A549 (cell line): ENCODE data around the gene SYCP2.

Experiments
- BHLHE40 ChIP-seq: IDR thresholded peaks from 2 replicates; pipeline ENCODE4 v1.6.1; 2012; ENCODE audit warnings: low read depth, low read length, inconsistent platforms
- MAFK ChIP-seq: fragments of 450-650 bp; IDR thresholded peaks from 2 replicates; pipeline ENCODE4 v1.6.1; 2014; ENCODE audit not compliant: partially characterized antibody
- NFE2L2 ChIP-seq: fragments of 150-350 bp; conservative IDR thresholded peaks from 2 replicates; pipeline ENCODE4 v1.6.1; 2014; ENCODE audit warnings: low read length
- POLR2A ChIP-seq: IDR thresholded peaks from 2 replicates; pipeline ENCODE4 v1.6.1; 2012; ENCODE audit warnings: mild to moderate bottlenecking, low read length
- TF ChIP-seq, protein P1 (sequence below): fragments of >200 bp; sonication (Bioruptor Twin); formaldehyde crosslinking; IDR thresholded peaks from 3 replicates; pipeline ENCODE4 v1.5.1; 2016

DNA sequence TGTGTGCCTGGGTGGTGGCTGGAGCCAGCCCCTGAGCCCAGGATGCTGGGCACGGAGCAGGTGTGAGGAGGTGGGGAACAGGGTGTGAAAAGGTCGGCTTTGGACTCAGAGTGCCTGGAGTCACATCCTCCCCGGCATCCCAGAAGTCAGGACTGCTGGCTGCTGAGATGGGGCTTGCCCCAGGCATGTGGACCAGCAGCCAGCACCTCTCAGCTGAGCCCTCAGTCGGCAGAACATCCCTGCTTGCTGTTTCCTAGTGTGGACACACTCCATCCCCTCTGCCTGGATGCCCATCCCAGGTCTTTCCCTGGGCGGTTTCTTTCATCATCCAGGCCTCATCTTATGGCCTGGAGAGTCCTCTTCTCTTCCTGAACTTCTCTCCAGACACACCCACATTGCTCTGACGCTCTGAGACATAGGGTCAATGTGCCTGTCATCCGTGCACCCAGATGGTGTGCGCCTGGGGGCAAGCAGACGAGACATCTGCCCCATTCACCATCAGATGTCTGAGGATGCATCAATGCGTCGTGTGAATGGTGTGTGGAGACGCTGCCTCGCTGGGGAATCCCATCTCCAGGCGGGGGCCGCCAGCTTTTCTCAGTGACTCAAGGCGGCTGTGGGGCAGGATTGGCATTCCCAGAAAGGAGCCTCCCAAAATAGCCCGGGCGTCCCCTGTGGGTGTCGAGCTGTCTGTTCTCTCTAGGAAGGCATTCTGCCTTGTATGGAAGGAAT lies 104.2 kb downstream of the SYCP2 start:
- no peak for TF ChIP-seq BHLHE40
- TF ChIP-seq, protein P1, sequence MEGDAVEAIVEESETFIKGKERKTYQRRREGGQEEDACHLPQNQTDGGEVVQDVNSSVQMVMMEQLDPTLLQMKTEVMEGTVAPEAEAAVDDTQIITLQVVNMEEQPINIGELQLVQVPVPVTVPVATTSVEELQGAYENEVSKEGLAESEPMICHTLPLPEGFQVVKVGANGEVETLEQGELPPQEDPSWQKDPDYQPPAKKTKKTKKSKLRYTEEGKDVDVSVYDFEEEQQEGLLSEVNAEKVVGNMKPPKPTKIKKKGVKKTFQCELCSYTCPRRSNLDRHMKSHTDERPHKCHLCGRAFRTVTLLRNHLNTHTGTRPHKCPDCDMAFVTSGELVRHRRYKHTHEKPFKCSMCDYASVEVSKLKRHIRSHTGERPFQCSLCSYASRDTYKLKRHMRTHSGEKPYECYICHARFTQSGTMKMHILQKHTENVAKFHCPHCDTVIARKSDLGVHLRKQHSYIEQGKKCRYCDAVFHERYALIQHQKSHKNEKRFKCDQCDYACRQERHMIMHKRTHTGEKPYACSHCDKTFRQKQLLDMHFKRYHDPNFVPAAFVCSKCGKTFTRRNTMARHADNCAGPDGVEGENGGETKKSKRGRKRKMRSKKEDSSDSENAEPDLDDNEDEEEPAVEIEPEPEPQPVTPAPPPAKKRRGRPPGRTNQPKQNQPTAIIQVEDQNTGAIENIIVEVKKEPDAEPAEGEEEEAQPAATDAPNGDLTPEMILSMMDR, result no peak
- no peak for TF ChIP-seq MAFK
- no peak for TF ChIP-seq NFE2L2
- TF ChIP-seq POLR2A, result no peak
